ENCODE results near the gene KCNH1.

GRCh38 chr1:210908257-210908656 is 225.7 kb downstream of the KCNH1 start:
- TF ChIP-seq CTCF (IDR thresholded peaks at IDR 0.05) = no peak
- no peak for TF ChIP-seq POLR2A (IDR thresholded peaks at IDR 0.05)

Data from prostate gland (tissue), 2 donors.